Measurements from ENCODE around the gene DISC1.

Gene DISC1

DNA sequence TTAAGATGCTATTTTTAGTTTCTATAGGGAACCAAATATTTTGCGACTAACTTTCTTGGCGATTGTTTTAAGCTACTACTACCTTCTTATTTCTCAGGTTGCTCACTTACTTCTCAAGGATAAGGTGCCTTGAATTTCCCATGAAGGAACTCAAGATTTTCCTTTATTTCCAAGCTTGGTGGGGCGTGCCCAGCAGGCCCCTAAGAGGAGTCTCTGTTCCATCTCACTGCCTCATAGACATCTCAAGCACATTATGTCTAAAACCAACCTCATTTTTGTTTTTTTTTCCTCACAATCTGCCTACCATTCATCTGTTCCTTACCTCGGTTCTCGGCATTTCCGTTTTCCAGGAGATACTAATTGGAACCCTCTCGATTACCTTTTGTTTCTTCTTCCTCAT, 421.9 kb downstream of the DISC1 start:
- DNase-seq (ENCODE audit: low read depth): no peak

DNA sequence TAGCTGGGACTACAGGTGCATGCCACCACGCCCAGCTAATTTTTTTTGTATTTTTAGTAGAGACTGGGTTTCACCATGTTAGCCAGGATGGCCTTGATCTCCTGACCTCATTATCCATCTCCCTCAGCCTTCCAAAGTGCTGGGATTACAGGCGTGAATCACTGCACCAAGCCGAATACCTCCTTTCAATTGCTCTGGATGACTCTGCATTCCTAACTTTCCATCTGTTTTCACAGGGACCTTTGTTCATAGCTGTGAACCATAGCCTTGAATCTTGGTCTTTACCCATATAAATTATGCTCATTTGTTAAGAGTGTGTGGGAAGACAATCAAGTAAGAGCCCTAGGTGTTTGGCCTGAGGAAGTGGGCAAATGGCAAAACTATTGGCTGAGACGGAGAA, 422.7 kb downstream of the DISC1 start:
- no peak for DNase-seq (ENCODE audit: low read depth)

DNA sequence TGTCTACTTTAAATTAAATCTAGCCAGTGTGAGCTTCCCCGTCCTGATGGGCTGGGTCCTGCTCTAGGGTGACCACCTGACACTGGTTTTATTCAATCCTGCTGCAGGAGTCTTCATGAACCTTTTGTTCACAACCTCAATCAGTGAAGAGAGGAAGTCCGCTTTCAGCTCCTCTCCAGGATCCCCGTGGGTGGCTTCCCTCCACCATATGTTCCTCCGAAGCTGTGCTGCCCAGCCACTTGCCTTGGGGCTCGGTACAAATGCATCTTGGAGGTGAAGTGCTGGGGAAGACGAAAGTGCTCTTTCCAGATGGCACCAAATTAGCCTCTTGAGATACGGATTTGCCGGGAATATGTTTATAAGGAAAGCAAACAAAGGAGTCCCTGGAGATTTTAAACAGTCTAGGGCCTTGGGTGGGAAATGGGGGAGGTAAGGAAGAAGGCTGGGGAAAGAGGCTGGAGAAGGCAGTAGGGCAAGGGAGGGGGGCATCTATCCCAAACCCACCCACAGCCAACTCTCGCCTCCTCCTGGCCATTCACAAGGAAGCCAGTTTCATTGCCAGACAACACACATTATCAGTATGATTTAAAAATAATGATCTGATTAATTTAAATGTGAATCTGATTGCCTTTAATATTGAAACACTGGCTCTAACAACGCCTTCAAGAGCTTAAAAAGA, 430.8 kb downstream of the DISC1 start:
- DNase-seq (ENCODE audit: low read depth): no peak

DNA sequence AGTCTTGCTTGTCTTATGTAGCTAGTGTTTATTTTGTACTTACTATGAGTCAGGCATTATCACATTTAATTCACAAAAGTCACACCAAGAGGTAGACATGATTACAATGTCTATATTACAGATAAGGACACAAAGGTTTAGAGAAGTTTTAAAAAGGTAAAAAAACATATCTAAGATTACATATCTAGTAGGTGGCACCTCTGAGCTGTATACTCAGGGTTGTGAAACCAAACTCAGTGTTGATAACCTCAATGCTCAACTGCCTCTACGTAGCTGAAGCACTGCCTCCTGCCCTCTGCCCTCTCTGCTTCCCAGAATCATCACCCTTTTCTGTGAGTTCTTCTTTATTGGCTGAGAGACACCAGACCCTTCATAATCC, 431.3 kb downstream of the DISC1 start:
- DNase-seq (ENCODE audit: low read depth): no peak

DNA sequence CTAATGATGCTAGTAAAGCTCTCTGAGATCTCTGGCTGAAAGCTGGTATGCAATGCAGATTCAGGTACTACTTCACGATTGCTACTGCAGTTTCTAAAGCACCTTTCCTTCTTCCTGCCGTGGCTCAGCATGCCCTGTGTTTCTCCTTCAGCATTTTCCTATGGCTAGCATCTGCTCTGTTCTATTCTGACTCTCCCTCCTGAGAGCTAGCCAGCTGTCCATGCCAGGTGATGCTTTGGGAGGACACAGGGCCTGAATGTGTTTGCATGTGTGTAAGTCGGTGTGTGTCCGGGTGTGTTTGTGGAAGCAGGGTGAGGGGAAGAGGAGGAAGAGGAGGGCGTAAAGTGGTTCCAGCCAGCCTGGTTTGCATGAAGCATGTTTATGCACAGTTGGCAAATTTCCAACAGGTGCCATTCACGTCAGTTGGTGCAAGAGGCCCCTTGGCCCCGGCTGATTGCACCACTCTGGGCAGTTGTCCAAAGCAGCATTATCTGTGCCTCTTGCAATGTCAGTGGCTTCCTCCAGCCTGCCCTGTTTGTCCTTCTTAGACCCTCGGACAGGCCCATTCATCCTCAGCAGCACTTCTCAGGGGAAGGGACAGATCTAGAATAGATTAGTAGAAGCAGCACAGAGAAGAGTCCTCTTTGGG, 433.3 kb downstream of the DISC1 start:
- no peak for DNase-seq (ENCODE audit: low read depth)

DNA sequence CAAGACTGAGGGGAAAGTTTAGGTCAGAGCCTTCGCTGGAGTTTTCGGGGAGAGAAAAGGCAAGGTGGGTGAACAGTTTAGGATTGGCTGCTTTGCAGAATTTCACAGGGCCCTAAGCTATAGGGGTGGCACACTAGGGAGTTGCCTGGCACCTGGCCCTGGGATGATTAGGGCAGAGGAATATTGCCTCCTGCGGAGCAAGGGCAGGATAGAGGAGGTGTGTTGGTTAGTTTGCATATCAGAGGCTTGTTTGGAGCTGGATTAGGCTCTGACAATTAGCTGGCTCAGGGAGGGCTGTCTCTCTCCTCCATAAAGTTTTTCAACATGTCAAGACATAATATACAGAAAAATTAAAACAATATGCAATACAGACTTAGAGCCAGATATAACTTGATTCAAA, 436.4 kb downstream of the DISC1 start:
- no peak for DNase-seq (ENCODE audit: low read depth)

DNA sequence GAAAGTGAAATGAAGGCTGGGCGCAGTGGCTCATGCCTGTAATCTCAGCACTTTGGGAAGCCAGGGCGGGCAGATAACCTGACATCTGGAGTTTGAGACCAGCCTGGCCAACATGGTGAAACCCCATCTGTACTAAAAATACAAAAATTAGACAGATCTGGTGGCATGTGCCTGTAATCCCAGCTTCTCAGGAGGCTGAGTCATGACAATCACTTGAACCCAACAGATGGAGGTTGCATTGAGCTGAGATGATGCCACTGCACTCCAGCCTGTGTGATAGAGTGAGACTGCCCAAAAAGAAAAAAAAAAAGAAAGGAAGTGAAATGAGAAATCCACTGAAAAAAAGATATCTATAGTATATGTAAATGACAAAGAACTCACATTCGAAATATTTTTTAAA, 439.9 kb downstream of the DISC1 start:
- no peak for DNase-seq (ENCODE audit: low read depth)

DNA sequence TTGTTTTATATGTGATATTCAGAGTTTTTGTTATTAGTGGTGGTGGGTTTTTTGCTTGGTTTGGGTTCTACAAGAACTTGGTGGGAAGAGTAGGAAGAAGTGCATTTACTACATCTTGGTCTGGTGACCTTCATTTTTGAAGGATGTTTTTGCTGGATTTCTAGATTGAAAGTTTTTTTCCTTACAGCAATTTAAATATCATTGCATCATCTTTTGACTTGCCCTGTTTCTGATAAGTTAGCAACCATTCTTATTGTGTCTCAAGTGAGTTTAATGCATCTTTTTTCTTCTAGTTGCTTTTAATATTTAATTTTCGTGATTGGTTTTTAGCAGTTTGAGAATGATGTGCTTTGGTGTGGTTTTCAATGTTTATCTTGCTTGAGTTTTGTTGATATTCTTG, 447.7 kb downstream of the DISC1 start:
- no peak for DNase-seq (ENCODE audit: low read depth)

DNA sequence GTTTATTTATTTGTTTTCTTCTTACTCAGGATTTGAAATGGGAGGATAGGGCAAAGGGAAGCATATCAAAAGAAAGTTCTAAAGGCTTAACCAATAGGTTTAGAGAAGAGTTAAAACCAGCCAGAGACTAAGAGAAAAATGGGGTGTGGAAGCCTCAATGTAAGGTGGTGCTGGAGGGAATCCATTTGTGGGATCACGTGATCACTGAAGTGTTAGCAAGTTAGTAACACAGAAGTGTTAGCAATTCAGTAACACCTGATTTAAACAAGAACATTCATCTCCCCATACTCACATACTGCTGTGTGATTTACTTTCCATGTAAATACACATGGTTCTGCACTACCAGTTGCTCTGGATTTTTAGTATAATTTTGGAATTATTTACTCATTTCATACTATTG, 451.2 kb downstream of the DISC1 start:
- no peak for DNase-seq (ENCODE audit: low read depth)

DNA sequence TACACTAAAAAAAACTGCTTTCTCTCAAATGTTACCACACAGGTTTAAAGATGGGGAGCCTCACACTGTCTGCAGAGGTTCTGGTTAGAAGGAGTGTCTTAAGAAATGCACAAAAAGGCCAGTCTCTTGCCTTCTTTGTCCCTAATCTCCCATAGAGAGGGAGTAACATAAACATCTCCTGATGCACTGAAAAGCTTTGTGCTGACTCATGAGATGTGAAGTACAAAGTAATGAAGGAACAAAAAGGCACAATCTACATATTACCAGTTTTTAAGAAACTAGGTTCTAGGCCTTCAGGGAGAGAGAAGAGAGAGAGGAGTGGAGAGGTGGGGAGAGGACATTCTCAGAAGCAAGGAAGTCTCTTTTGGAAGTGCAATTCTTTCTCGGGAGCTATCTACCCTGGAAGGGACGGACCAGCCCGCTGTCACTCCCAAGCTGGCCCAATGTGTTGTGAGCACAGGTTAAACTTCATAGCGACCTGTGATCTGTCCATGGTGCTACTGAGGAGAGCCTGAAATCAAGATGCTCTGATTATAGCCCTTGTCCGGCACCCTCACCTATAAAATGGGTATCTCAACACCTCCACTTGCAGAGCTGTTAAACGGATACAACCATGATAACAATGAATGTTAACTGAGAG, 458.1 kb downstream of the DISC1 start:
- DNase-seq (ENCODE audit: low read depth): no peak

DNA sequence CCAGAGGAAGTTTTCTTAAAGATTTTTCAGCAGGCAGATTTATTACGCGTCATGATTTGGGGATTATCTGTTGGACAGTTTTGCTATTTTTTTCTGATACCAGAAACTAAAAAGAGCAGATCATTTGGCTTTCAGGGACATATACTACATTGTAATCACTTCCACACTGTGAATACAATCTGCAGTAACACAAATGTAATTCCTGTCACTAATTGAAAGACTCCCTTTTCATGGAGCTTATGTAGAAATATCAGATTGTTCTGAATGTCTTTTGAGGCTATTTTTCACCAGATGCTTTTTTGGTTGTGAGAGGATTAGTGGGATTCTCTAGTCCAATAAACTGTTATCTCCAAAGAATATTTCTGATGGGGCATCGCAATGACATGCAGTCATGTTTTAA, 464.2 kb downstream of the DISC1 start:
- DNase-seq (ENCODE audit: low read depth): no peak
